Measurements from ENCODE around the gene PPP2R2B.

DNA sequence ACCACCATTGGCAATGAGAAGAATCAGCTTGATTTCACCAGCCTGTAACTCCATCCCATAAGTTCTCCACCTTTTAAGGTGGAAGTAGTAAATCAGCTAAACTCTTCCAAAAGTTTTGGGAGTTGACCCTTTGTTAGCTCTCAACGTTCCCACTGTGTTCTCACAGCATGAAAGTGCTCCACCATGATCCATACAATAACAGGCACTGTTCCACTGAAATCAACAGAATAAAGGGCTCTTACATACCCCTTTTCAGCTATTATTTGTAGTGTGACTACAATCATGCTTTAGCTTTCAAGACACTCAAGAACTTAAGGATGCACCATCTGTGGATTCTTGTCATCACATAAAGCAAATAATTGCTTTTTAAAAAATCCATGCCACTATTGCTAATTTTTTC lies 81.6 kb downstream of the PPP2R2B start:
- TF ChIP-seq, protein P1, sequence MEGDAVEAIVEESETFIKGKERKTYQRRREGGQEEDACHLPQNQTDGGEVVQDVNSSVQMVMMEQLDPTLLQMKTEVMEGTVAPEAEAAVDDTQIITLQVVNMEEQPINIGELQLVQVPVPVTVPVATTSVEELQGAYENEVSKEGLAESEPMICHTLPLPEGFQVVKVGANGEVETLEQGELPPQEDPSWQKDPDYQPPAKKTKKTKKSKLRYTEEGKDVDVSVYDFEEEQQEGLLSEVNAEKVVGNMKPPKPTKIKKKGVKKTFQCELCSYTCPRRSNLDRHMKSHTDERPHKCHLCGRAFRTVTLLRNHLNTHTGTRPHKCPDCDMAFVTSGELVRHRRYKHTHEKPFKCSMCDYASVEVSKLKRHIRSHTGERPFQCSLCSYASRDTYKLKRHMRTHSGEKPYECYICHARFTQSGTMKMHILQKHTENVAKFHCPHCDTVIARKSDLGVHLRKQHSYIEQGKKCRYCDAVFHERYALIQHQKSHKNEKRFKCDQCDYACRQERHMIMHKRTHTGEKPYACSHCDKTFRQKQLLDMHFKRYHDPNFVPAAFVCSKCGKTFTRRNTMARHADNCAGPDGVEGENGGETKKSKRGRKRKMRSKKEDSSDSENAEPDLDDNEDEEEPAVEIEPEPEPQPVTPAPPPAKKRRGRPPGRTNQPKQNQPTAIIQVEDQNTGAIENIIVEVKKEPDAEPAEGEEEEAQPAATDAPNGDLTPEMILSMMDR (IDR thresholded peaks at IDR 0.05; ENCODE audit: insufficient read depth, low read length) = no peak
- TF ChIP-seq POLR2AphosphoS5 (IDR thresholded peaks at IDR 0.05; ENCODE audit: low read depth) (no peak), GABPA (IDR thresholded peaks at IDR 0.05; ENCODE audit: low read depth) (no peak), SPI1 (IDR thresholded peaks at IDR 0.05; ENCODE audit: borderline replicate concordance, low read depth) (no peak)
- TF ChIP-seq, protein P2, sequence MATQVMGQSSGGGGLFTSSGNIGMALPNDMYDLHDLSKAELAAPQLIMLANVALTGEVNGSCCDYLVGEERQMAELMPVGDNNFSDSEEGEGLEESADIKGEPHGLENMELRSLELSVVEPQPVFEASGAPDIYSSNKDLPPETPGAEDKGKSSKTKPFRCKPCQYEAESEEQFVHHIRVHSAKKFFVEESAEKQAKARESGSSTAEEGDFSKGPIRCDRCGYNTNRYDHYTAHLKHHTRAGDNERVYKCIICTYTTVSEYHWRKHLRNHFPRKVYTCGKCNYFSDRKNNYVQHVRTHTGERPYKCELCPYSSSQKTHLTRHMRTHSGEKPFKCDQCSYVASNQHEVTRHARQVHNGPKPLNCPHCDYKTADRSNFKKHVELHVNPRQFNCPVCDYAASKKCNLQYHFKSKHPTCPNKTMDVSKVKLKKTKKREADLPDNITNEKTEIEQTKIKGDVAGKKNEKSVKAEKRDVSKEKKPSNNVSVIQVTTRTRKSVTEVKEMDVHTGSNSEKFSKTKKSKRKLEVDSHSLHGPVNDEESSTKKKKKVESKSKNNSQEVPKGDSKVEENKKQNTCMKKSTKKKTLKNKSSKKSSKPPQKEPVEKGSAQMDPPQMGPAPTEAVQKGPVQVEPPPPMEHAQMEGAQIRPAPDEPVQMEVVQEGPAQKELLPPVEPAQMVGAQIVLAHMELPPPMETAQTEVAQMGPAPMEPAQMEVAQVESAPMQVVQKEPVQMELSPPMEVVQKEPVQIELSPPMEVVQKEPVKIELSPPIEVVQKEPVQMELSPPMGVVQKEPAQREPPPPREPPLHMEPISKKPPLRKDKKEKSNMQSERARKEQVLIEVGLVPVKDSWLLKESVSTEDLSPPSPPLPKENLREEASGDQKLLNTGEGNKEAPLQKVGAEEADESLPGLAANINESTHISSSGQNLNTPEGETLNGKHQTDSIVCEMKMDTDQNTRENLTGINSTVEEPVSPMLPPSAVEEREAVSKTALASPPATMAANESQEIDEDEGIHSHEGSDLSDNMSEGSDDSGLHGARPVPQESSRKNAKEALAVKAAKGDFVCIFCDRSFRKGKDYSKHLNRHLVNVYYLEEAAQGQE (IDR thresholded peaks at IDR 0.05; ENCODE audit: insufficient replicate concordance, low read depth) = no peak
